Spleen (tissue), 7 donors: ENCODE results near the gene DHRS1.

ENCODE experiments used
- POLR2A ChIP-seq, 3 donors: fragments of 450-650 bp; IDR thresholded peaks; one replicate each; pipeline ENCODE4 v1.5.1; 2017; ENCODE audit warnings: antibody characterized with exemption in 3 of 3, mild to moderate bottlenecking in 1 of 3
- TF ChIP-seq, protein P1 (sequence below), 11 experiments: fragments of 200-600 bp in 7 of 11; fragments of 450-650 bp in 4 of 11; sonication (generic) in 4 of 11; IDR thresholded peaks in 8 of 11; conservative IDR thresholded peaks in 3 of 11; 1 replicate in 7 of 11; 2 replicates in 4 of 11; pipeline versions ENCODE4 v1.4.0 to v1.8.0; 2016 to 2021; ENCODE audit warnings: antibody characterized with exemption in 11 of 11, inconsistent platforms in 4 of 11, mild to moderate bottlenecking in 1 of 11
- donor health status: DM: no; HTN: no; CAD: no; lungs with moderate emphysema.
- donor health status: DM: no; HTN: no; CAD: no.
- donor health status: DM: no; HTN: no; CAD: no.

DNA sequence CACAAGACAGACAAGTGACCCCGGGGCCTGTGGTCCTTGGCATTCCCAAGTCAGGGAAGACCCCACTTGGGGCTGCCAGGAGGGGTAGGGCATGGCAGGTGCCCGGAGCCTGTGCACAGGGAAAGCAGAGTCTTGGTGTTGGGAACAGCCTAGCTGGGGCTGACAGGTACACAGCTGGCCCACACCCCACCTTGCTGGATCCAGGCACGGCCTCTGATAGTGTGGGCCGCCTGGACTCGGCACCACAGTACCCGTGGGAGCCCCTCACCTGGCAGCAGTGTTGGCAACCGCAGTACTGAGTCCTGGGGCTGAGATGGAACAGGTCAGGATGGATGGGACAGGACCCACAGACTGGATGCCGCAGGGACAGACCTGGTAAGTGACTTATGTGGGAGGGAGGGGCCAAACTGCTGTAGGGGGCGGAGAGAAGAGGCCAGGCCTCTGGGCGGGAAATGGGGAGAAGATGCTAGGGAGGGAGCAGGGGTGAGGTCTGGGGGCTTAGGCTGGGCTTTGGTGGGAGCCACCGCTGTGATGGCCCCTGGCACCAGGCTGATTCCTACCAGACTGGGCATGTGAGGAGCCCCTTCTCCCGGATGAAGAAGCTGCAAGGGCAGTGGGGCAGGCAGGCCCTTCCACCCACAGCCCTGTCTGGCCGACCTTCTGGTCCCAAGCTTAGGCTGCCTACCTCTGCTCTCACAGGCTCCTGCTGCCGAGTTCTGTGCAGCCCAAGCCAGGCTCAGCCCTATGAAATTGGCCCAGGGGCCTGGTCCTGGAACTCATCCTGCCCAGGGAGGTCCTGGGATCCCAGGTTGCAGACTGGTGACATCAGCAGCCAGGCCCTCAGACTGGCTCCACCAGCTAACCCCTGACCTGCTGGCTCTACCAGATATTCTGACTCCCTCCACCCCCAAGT, 36.5 kb downstream of the DHRS1 start, which contains the start of gene TGM1:
- TF ChIP-seq, protein P1, sequence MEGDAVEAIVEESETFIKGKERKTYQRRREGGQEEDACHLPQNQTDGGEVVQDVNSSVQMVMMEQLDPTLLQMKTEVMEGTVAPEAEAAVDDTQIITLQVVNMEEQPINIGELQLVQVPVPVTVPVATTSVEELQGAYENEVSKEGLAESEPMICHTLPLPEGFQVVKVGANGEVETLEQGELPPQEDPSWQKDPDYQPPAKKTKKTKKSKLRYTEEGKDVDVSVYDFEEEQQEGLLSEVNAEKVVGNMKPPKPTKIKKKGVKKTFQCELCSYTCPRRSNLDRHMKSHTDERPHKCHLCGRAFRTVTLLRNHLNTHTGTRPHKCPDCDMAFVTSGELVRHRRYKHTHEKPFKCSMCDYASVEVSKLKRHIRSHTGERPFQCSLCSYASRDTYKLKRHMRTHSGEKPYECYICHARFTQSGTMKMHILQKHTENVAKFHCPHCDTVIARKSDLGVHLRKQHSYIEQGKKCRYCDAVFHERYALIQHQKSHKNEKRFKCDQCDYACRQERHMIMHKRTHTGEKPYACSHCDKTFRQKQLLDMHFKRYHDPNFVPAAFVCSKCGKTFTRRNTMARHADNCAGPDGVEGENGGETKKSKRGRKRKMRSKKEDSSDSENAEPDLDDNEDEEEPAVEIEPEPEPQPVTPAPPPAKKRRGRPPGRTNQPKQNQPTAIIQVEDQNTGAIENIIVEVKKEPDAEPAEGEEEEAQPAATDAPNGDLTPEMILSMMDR (IDR thresholded peaks at IDR 0.05 in 8 of 11, conservative IDR thresholded peaks at IDR 0.05 in 3 of 11) = no peak
- TF ChIP-seq POLR2A (IDR thresholded peaks at IDR 0.05) = no peak
